ENCODE measurements around the gene RAET1G.

Gene RAET1G

GRCh38 chr6:149891259-149891658 lies 31.7 kb downstream of the RAET1G start:
- DNase-seq, result no peak

DNA sequence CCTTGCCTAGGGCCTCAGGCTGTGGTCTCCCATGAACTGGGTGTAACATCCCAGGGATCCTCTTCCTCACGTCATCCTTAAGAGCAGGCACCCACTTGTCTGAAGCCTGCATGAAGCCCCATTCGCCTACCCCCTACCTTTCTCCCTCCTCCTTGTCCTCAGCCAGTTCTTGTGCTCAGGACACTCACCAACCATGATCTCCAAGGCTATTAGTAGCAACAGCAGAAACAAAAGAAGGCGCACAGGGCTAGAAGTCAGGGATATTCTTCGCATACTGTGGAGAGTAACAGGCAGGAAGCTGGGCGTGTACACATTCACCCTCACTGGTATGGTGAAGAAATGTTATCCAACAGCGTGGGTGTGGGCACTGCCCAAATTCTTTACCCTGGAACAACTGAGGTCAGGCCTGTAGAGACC lies 32.3 kb downstream of the RAET1G start:
- DNase-seq, result no peak

GRCh38 chr6:149889326-149889725 lies 33.6 kb downstream of the RAET1G start:
- no peak for DNase-seq

GRCh38 chr6:149888659-149889058 lies 34.3 kb downstream of the RAET1G start:
- no peak for DNase-seq

- DNase-seq, result no peak
Observed at GRCh38 chr6:149888093-149888492, 34.8 kb downstream of the RAET1G start.

GRCh38 chr6:149887343-149887742 lies 35.6 kb downstream of the RAET1G start:
- DNase-seq, result no peak

GRCh38 chr6:149885888-149886287 lies 37.0 kb downstream of the RAET1G start:
- DNase-seq, result no peak

DNA sequence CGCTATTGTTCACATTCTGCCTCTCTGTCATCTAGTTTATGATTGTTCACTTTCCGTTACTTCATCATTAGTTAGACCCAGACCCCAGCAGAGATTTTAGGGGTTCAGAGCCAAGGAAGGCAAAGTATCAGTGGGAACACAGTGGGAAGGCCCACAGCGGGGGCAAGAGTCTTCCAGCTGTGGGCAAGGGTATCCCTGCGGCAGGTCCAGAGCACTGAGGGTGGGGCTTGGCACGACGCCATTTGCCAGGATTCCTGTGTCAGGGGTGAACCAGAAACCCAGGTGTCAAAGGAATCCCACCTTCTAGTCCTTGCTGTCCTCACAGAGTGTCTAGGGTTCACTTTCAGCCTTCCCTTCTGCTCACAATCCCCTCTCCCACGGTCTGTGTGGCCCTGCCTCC lies 38.3 kb downstream of the RAET1G start:
- DNase-seq, result no peak

DNA sequence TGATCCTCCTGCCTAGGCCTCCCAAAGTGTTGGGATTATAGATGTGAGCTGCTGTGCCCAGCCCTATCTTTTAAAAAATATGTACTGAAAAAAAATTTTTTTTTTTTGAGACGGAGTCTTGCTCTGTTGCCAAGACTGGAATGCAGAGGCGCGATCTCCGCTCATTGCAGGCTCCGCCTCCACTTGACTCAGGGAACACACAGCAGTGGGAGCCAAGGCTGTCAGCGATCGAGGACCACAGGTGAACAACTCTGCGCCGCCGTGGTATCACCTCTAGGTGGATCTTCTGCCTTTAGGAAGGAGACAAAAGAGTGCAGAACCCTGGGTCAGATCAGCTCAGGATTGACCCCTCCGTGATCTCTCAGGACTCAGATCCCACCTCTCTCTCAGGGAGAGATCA lies 38.7 kb downstream of the RAET1G start:
- DNase-seq, result no peak

DNA sequence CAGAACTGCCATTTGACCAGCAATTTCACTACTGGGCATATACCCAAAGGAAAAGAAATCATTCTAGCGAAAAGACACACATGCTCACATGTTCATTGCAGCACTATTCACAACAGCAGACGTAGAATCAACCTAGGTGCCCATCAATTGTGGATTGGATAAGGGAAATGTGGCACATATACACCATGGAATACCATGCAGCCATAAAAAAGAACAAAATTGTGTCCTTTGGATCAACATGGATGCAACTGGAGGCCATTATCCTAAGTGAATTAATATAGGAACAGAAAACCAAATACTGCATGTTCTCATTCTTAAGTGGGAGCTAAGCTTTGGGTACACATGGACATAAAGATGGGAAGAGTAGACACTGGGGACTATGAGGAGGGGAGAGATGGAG lies 41.1 kb downstream of the RAET1G start:
- DNase-seq, result no peak

DNA sequence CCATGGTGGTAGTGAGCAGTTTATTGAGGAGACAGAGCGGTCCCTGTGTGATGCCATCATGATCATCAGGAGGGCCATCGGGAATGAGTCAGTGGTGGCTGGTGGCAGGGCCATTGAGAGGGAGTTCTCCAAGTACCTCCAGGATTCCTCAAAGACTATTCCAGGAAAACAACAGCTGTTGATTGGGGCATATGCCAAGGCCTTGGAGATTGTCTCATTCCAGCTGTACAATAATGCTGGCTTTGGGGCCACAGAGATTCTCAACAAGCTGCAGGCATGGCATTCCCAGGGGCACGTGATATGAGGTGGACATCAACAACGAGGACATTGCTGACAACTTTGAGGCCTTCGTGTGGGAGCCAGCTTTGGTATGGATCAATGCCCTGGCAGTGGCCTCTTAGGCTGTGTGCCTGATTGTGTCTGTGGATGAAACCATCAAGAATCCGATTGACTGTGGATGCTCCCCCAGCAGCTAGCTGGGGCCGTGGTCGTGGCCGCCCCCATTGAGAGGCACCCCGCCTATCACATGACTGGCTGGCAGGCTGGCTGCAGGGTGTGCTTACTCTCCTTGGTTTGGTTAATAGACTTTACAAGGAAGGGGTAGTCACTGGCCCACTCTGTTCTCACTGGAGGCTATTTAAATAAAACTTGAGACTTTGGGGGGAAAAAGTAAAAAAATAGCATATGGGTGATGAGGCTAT lies 41.7 kb downstream of the RAET1G start:
- no peak for DNase-seq

GRCh38 chr6:149877659-149878058 lies 45.3 kb downstream of the RAET1G start:
- no peak for DNase-seq

DNA sequence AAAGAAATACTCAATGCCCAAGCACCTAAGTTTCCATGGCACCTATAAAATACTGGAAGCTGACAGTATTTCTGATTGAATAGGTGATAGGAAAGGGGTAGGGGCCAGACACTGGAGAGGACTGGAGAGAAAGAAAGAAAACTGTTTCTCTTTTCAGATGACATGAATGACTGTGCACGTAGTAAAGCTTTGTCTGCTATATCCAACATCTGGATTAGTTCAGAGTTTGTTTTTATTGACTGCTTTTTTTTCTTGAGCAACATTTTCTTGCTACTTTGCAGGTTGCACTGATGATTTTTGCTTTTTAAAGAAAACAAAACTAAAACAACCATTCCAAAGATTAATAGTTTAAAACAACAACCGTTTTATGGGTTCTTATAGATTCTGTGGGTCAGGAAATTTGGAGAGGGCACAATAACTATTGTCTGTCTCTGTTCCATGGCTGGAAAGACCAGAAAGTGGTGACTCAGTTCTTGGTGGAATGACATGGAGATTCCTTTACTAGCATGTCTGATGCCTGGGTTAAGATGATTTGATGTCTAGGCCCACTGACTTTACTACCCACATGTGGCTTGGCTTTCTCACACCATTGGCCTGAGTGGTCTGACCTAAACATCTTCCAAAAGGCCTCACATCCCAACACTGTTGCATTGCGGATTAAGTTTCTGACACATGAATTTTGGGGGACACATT lies 46.5 kb downstream of the RAET1G start:
- DNase-seq, result no peak

DNA sequence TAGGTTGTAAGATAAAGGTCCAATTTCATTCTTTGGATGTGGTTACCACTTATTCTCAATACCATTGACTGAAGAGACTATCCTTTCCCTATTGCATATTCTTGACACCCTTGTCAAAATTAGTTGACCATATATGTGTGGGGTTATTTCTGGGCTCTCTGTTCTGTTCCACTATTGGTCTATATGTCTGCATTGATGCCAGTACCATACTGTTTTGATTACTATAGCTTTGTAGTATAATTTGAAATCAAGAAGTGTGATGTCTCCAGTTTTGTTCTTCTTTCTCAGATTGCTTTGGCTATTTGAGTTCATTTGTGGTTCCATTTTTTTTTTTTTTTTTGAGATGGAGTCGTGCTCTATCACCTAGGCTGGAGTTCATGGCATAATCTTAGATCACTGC lies 50.7 kb downstream of the RAET1G start:
- no peak for DNase-seq

GRCh38 chr6:149871182-149871581 lies 51.7 kb downstream of the RAET1G start:
- no peak for DNase-seq

DNA sequence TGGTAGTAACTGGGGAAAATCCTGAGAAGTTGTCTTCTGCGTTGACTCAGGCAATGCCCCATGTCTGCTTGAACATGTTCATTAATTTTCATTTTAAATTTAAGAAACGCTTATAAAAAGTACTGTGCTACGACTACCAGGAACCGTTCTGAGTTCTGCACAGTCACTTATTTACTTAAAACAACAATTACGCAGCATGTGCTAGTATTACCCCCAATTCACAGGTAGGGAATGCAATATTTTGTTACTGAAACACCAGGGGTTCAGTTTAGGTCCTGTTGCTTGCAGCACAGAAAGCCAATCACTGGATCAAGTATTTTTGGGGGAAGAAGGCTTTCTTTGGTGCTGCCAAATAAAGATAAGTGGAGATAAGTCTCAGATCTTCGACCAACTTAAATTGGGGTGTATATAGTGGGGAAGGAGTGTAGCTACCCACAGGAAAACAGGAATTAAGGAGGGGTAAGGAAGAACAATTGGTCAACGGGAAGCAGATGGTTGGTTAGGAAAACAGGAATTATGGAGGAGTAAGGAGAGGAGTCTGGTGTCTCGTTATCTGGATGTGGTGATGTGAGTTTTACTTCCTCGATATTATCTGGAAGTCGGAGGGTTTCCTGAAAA lies 53.5 kb downstream of the RAET1G start:
- no peak for DNase-seq

DNA sequence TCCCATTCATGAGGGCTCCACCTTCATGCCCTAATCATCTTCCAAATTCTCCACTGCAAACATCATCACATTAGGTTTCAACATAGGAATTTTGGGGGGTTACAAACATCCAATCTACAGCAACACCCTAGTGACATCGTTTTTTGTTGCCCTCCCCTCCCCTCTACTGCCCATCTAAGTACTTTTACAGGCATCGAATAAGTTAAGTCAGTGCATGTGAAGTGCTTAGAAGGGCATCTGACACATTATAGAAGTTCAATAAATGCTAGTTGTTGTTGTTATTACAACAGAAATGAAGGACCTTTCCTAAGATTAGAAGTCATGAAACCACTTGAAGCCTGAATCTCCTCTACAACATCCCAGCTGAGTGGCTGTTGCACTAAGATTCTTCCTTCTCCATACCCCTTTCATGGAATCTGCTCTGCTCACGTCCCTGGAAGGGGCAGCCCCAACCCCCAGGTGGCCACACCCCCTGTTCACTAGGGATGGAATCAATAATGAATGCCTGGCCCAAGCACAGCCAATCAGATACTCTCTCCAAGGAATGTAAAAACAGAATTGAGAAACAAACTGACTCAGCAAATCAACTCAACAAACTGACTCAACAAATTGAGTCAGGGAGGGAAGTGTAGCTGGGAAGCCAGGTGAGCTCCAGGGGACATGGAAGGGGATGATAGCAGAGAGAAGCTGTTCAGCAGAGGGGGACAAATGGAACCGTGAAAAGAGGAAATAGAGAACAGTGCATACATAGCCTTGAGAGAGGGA lies 54.9 kb downstream of the RAET1G start:
- DNase-seq, result no peak

Data from stimulated activated CD4-positive, alpha-beta T cell treated with anti-CD3 and anti-CD28 coated beads, Interleukin-4, amount 100 ng/mL, for 24 hours (primary cell).